ENCODE measurements around the gene TRAFD1. TPM values are rescaled to one million over a fixed set of nuclear protein-coding genes. Genes with fewer than 3 reads are reported as not detected.

The TRAFD1 gene
- total and polyA plus RNA-seq, 2 of the 13 experiments (the other 11 are each of a cell fraction or from before 2014, with no cell fraction given) = 9.5 to 20.9 TPM

- TF ChIP-seq PRDM15 (CRISPR knock-in tag; IDR thresholded peaks at IDR 0.05) (no peak), ZSCAN22 (CRISPR knock-in tag; IDR thresholded peaks at IDR 0.05) (no peak), IKZF1 (IDR thresholded peaks at IDR 0.05) (no peak), TGIF2 (CRISPR knock-in tag; IDR thresholded peaks at IDR 0.05) (0 out of 2 replicates have a peak, but pooled peaks have one; percentile 38), NFKBIZ (CRISPR knock-in tag; IDR thresholded peaks at IDR 0.05) (no peak), ZNF546 (CRISPR knock-in tag; conservative IDR thresholded peaks at IDR 0.05) (no peak), ATRX (CRISPR knock-in tag; IDR thresholded peaks at IDR 0.05; ENCODE audit: borderline replicate concordance) (no peak), SAP130 (CRISPR knock-in tag; IDR thresholded peaks at IDR 0.05; ENCODE audit: low read depth) (peak; percentile 24; the same call in 1 of the 2 replicates), NFYB (CRISPR knock-in tag; IDR thresholded peaks at IDR 0.05) (peak; percentile 41; the same call in 1 of the 2 replicates), ARID4A (CRISPR knock-in tag; IDR thresholded peaks at IDR 0.05; ENCODE audit: borderline replicate concordance) (peak; percentile 49; the same call in 1 of the 2 replicates), LCORL (IDR thresholded peaks at IDR 0.05) (no peak), LCORL (CRISPR knock-in tag; IDR thresholded peaks at IDR 0.05) (peak; percentile 23; the same call in 1 of the 2 replicates), AGO2 (optimal IDR thresholded peaks at IDR 0.05; ENCODE audit: low read depth, low read length) (no peak), PRMT3 (CRISPR knock-in tag; IDR thresholded peaks at IDR 0.05; ENCODE audit: borderline replicate concordance, low read depth) (no peak), ZNF12 (CRISPR knock-in tag; IDR thresholded peaks at IDR 0.05) (no peak), ZNF740 (CRISPR knock-in tag; IDR thresholded peaks at IDR 0.05) (no peak), ATAD3A (CRISPR knock-in tag; IDR thresholded peaks at IDR 0.05) (no peak), MLX (CRISPR knock-in tag; IDR thresholded peaks at IDR 0.05) (no peak), ZNF383 (CRISPR knock-in tag; IDR thresholded peaks at IDR 0.05; ENCODE audit: borderline replicate concordance) (no peak), PBX2 (CRISPR knock-in tag; IDR thresholded peaks at IDR 0.05) (no peak), HDAC2 (CRISPR knock-in tag; IDR thresholded peaks at IDR 0.05) (0 out of 2 replicates have a peak, but pooled peaks have one; percentile 18)
Measured at GRCh38 chr12:112116232-112117060, 8.9 kb upstream of the TRAFD1 start (continued).
